HG02588 (cell line): ENCODE measurements around the gene CCL5.

Source experiments
- ATAC-seq: cut with Tn5 transposase; IDR thresholded peaks from one replicate; pipeline ENCODE4 v1.9.1; 2021; ENCODE audit warnings: mild to moderate bottlenecking, moderate library complexity; ENCODE audit not compliant: unreplicated experiment

CCL5 gene

GRCh38 chr17:35879773-35880654 is at the start of gene CCL5:
CCL5 (minus strand) TSS chr17:35880360.
- peak; percentile 94 for ATAC-seq

GRCh38 chr17:35927714-35928113 is 47.6 kb upstream of the CCL5 start:
- ATAC-seq, result no peak

DNA sequence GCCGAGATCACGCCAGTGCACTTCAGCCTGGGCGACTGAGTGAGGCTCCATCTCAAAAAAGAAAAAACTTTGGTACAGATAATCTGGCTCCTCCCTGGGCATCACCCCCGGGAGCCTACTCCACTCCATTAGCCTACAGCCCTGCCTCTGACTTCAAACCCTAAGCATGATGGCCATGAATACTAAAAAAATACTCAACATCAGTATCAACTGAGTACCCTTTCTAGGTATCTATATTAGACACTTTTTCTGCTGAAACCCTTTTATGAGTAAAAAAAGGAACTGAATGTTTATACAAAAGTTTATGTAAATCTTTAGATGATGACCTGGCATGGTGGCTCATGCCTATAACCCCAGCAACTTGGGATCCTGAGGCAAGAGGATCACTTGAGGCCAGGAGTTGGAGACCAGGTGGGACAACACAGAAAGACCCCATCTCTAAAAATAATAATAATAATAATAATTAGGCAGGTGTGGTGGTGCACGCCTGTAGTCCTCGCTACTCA is 43.5 kb upstream of the CCL5 start:
- ATAC-seq, result no peak

GRCh38 chr17:35920229-35920628 is 40.1 kb upstream of the CCL5 start:
- no peak for ATAC-seq

GRCh38 chr17:35918665-35919064 is 38.5 kb upstream of the CCL5 start:
- ATAC-seq, result no peak

DNA sequence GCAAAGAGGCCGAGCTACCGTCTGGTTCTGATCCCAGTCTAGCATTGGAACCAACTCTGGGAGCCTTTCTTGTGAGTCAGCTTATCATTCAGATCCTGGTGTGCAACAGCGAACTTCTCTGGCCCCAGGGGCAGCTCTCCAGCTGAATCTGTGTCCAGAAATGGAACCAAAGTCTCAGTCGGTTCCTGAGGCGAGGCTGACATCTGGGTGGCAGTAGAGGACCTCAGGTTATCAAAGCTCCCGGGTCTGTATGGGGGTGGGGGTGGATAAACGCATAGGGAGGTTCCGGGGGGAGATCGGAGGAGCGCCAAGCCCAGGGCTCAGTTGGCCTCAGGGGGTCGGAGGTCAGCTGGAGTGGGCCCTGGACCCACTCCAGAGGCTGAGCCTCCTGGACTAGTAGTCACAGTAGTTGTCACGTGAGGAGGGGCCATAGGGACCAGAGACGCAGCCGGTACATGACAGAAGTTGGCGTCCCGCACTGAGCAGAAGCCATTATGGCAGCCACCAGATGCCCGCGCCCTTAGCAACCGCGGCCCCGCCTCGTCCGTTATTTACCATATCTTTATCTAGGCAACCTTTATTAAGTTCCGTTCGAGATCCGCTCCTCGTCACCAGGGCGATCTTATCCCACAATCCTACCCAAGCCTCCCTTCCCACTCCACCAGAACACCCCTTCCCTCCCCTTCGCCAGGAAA is 37.5 kb upstream of the CCL5 start:
- ATAC-seq, result no peak

GRCh38 chr17:35915153-35915964 is 35.2 kb upstream of the CCL5 start:
- ATAC-seq, result no peak

GRCh38 chr17:35914354-35914753 is 34.2 kb upstream of the CCL5 start:
- no peak for ATAC-seq

- ATAC-seq, result no peak
Observed at GRCh38 chr17:35913609-35914008, 33.4 kb upstream of the CCL5 start.

- no peak for ATAC-seq
Observed at GRCh38 chr17:35912942-35913341, 32.8 kb upstream of the CCL5 start.

GRCh38 chr17:35912339-35912912 is 32.3 kb upstream of the CCL5 start:
- no peak for ATAC-seq

DNA sequence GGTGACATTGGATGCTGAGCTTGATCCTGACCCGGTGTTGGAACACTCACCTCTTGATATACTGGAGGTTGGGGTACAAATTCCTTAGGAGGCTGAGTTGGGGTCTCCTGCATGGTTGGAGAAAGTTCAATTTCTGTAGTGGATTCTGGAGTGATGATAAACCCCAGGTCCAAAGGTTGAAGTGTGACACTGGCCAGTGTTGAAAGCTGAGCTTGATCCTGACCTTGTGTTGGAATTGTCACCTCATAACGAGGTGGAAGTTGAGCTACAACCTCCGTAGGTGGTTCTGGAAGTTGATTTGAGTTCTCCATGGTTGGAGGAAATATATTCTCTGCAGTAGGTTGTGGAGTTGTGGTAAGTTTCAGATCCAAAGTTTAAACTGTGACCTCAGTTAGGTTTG is 29.2 kb upstream of the CCL5 start:
- no peak for ATAC-seq

DNA sequence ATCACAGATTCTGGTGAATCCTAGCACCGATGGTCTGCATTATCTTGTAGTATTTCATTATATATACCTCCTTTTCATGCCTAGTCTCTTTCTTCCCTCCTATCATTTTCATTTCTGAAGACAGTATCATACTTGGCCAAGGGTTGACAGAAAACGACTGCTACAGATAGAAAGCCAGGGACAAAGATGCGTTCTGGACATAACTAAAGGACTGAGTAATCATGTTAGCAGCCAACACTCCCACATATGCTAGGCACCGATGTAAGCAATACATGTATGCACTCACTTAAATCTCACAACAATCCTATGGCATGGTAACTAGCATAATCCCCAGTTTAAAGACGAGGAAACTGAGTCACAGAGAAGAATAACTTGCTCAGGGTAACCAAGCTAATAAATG is 27.5 kb upstream of the CCL5 start:
- no peak for ATAC-seq

DNA sequence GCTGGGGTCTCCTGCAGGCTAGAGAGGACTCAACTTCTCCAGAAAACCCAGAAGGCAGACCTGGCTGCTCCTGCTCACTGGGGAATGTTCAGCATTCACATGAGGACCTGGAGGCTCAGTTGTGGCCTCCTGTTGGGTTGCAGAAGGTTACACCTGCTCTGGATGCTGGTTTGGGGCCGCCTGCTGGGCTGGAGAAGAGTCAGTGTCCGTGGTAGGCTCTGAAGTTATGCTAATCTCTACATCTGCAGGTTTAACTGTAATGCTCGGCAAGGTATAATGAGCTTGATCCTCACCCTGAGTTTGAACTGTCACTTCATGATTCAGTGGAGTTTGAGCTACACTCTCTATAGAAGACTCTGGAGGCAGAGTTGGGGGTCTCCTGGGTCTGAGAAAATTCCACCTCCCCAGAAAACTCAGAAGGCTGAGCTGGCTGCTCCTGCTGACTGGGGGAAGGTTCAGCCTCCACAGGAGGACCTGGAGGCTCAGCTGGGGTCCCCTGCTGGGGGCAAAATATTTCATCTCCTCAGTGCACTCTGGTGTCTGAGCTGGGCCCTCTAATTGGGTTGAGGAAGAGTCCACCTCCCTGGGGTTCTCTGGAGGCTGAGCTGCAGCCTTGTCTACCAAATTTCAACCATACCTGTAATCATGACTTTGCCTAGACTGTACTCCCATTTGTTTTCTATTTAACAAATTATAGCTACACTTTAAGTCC is 26.9 kb upstream of the CCL5 start:
- no peak for ATAC-seq

DNA sequence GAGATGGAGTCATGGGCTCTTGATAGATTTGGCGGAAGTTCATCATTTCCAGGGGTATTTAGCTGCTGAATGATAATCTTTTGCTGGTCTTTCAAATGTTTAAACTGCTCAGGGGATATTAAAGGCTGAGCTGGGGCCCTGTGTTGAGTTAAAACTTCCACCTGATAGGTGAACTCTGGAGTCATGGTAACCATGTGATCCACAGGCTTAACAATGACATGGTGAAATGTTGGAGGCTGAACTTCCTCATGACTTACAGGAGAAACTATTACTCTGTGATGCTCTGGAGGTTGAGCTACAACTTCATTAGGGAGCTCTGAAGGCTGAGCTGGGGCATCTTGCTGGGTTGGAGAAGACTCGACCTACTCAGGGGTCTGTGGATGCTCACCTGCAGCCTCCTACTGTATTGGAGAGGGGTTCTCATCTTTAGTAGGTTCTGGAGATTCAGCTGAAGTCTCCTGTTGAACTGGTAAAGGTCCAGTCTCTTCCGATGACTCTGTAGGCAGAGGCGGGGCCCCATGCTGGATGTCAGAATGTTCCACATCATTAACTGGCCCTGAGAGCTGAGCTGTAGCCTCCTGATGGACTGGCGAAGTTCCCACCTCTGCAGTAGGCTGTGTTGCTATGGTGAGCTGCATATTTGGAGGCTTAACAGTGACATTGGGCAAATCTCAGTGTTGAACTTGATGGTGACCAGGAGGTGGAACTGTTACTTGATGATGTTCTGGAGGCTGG is 26.2 kb upstream of the CCL5 start:
- no peak for ATAC-seq

GRCh38 chr17:35903451-35903850 is 23.3 kb upstream of the CCL5 start:
- ATAC-seq, result no peak

DNA sequence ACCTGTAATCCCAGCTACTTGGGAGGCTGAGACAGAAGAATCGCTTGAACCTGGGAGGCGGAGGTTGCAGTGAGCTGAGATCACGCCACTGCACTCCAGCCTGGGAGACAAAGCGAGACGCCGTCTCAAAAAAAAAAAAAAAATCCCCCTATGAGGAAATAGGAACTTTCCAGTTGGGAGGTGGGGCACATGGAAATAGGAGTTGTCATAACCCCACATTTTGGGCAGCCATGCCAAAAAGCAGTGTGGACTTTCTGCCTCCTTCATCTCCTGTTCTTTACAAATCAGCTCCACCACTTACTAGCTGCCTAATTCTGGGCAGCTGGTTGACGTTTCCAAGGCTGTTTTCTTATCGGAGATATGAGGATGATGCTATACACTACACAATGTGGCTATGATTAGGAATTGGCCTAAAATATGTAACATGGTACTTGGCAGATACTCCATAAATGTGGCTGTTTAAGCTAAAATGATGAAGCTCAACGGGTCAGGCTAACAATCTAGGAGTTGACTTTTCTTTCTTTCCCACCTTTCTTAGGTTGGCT is 21.5 kb upstream of the CCL5 start:
- no peak for ATAC-seq

- ATAC-seq, result no peak
Observed at GRCh38 chr17:35900708-35901480, 20.7 kb upstream of the CCL5 start.

GRCh38 chr17:35900280-35900679 is 20.1 kb upstream of the CCL5 start:
- ATAC-seq, result no peak
